H9 (cell line): ENCODE results near the gene C5orf58. TPM values are rescaled to one million over a fixed set of nuclear protein-coding genes. Genes with fewer than 3 reads are reported as not detected.
A peak's percentile ranks its signal among the peaks of the same experiment; 100 is the strongest.

Experiments used
- DNase-seq: peaks from one replicate; pipeline ENCODE4 v3.0.0-alpha.2; 2017
- H2AFZ ChIP-seq: one replicate; pipeline ENCODE4 v1.6.1; 2013; ENCODE audit warnings: mild to moderate bottlenecking, low read length, control low read depth, moderate library complexity
- H2AK5ac ChIP-seq: 2 replicates; pipeline ENCODE4 v1.6.1; 2013; ENCODE audit warnings: low read length, control low read depth, mixed read lengths; ENCODE audit not compliant: insufficient read length
- H2BK120ac ChIP-seq: one replicate; pipeline ENCODE4 v1.6.1; 2013; ENCODE audit warnings: low read depth, mild to moderate bottlenecking, low read length, control low read depth, inconsistent platforms; ENCODE audit not compliant: poor library complexity, severe bottlenecking
- H2BK12ac ChIP-seq: 2 replicates; pipeline ENCODE4 v1.6.1; 2013; ENCODE audit warnings: low read length, control low read depth, mixed read lengths, low read depth; ENCODE audit not compliant: insufficient read length
- H2BK15ac ChIP-seq: 2 replicates; pipeline ENCODE4 v1.6.1; 2013; ENCODE audit warnings: low read depth, low read length, control low read depth
- H2BK20ac ChIP-seq: one replicate; pipeline ENCODE4 v1.6.1; 2013; ENCODE audit warnings: low read depth, mild to moderate bottlenecking, low read length, control low read depth, inconsistent platforms; ENCODE audit not compliant: poor library complexity, severe bottlenecking
- H2BK5ac ChIP-seq: 2 replicates; pipeline ENCODE4 v1.6.1; 2013; ENCODE audit warnings: low read length, control low read depth, mixed read lengths; ENCODE audit not compliant: insufficient read length
- H3K14ac ChIP-seq: 2 replicates; pipeline ENCODE4 v1.6.1; 2013; ENCODE audit warnings: low read length, control low read depth; ENCODE audit not compliant: insufficient read depth
- H3K18ac ChIP-seq: 2 replicates; pipeline ENCODE4 v1.6.1; 2013; ENCODE audit warnings: low read depth, mild to moderate bottlenecking, mixed read lengths, low read length, control low read depth; ENCODE audit not compliant: insufficient read length
- H3K23ac ChIP-seq: 2 replicates; pipeline ENCODE4 v1.6.1; 2013; ENCODE audit warnings: low read length, control low read depth, mixed read lengths, low read depth; ENCODE audit not compliant: insufficient read length
- H3K23me2 ChIP-seq: 2 replicates; pipeline ENCODE4 v1.6.1; 2013; ENCODE audit warnings: low read depth, mild to moderate bottlenecking, mixed read lengths, low read length, control low read depth; ENCODE audit not compliant: insufficient read length, poor library complexity, severe bottlenecking
- H3K27ac ChIP-seq: 2 replicates; pipeline ENCODE4 v1.5.1; 2013; ENCODE audit warnings: low read length, control low read depth, mixed read lengths, low read depth; ENCODE audit not compliant: insufficient read length
- H3K27me3 ChIP-seq: 2 replicates; pipeline ENCODE4 v1.6.1; 2013; ENCODE audit warnings: low read length, control low read depth, inconsistent platforms; ENCODE audit not compliant: insufficient read depth
- H3K4ac ChIP-seq: 2 replicates; pipeline ENCODE4 v1.6.1; 2013; ENCODE audit warnings: low read depth, mild to moderate bottlenecking, control low read depth, inconsistent platforms, low read length, moderate library complexity
- H3K4me1 ChIP-seq: 2 replicates; pipeline ENCODE4 v1.6.1; 2013; ENCODE audit warnings: low read length, control low read depth, inconsistent platforms; ENCODE audit not compliant: insufficient read depth
- H3K4me2 ChIP-seq: 2 replicates; pipeline ENCODE4 v1.6.1; 2013; ENCODE audit warnings: low read length, control low read depth, mixed read lengths; ENCODE audit not compliant: insufficient read length, insufficient read depth
- H3K56ac ChIP-seq: 2 replicates; pipeline ENCODE4 v1.6.1; 2013; ENCODE audit warnings: low read depth, mild to moderate bottlenecking, mixed read lengths, low read length, control low read depth; ENCODE audit not compliant: insufficient read length
- H3K79me1 ChIP-seq: 2 replicates; pipeline ENCODE4 v1.6.1; 2013; ENCODE audit warnings: low read depth, mild to moderate bottlenecking, moderate library complexity, low read length, control low read depth, inconsistent platforms; ENCODE audit not compliant: insufficient read depth, poor library complexity, severe bottlenecking
- H3K79me2 ChIP-seq: 2 replicates; pipeline ENCODE4 v1.6.1; 2013; ENCODE audit warnings: low read length, control low read depth, inconsistent platforms; ENCODE audit not compliant: insufficient read depth
- H3K9ac ChIP-seq: 2 replicates; pipeline ENCODE4 v1.6.1; 2013; ENCODE audit warnings: low read length, control low read depth, mixed read lengths; ENCODE audit not compliant: insufficient read length; ENCODE audit errors: extremely low read depth
- H3K9me3 ChIP-seq: one replicate; pipeline ENCODE4 v1.6.1; 2013; ENCODE audit warnings: low read depth, low read length, inconsistent platforms; ENCODE audit not compliant: control insufficient read depth
- H3T11ph ChIP-seq: one replicate; pipeline ENCODE4 v1.6.1; 2013; ENCODE audit warnings: mild to moderate bottlenecking, low read length, control low read depth, inconsistent platforms
- H4K20me1 ChIP-seq: one replicate; pipeline ENCODE4 v1.6.1; 2013; ENCODE audit not compliant: control insufficient read depth, insufficient read length, insufficient read depth
- H4K5ac ChIP-seq: 2 replicates; pipeline ENCODE4 v1.6.1; 2013; ENCODE audit warnings: low read depth, mild to moderate bottlenecking, mixed read lengths, low read length, control low read depth; ENCODE audit not compliant: insufficient read length
- H4K8ac ChIP-seq: replicated peaks from 2 replicates; pipeline ENCODE4 v1.6.1; 2013; ENCODE audit warnings: low read length, control low read depth, mixed read lengths, low read depth; ENCODE audit not compliant: insufficient read length
- H4K91ac ChIP-seq: 2 replicates; pipeline ENCODE4 v1.6.1; 2013; ENCODE audit warnings: low read depth, mild to moderate bottlenecking, moderate library complexity, mixed read lengths, low read length, control low read depth; ENCODE audit not compliant: insufficient read length
- H3K27ac Mint-ChIP-seq, 3 experiments: 2 replicates in 2 of 3; 3 replicates in 1 of 3; pipeline ENCODE4 v1.8.0; 2020 to 2021; ENCODE audit warnings: mixed read lengths in 3 of 3, mild to moderate bottlenecking in 1 of 3, moderate library complexity in 1 of 3
- H3K27me3 Mint-ChIP-seq: 2 replicates; pipeline ENCODE4 v1.8.0; 2021; ENCODE audit warnings: low read depth, mild to moderate bottlenecking, moderate library complexity, mixed read lengths
- H3K36me3 Mint-ChIP-seq, 3 experiments: 2 replicates in 2 of 3; 3 replicates in 1 of 3; pipeline ENCODE4 v1.8.0; 2020 to 2021; ENCODE audit warnings: low read depth in 3 of 3, mixed read lengths in 3 of 3; ENCODE audit not compliant: insufficient read depth in 1 of 3
- H3K4me1 Mint-ChIP-seq, 2 experiments: 2 replicates each; pipeline ENCODE4 v1.8.0; 2020; ENCODE audit warnings: mixed read lengths in 2 of 2
- H3K4me3 Mint-ChIP-seq, 2 experiments: 2 replicates in 1 of 2; 3 replicates in 1 of 2; pipeline ENCODE4 v1.8.0; 2020 to 2021; ENCODE audit warnings: mild to moderate bottlenecking in 2 of 2, mixed read lengths in 2 of 2, moderate library complexity in 1 of 2
- H3K9me3 Mint-ChIP-seq, 2 experiments: 2 replicates in 1 of 2; 3 replicates in 1 of 2; pipeline ENCODE4 v1.8.0; 2020; ENCODE audit warnings: mild to moderate bottlenecking in 2 of 2, mixed read lengths in 2 of 2, moderate library complexity in 1 of 2
- WGBS: extraction: QIAGEN DNeasy Blood & Tissue Kit; methylation state at CpG from one replicate; pipeline ENCODE4 v1.1.7; 2013; ENCODE audit warnings: missing lambda C conversion rate, low lambda C conversion rate, mixed read lengths; ENCODE audit not compliant: insufficient read length; ENCODE audit errors: extremely low coverage; 5-methylcytosine and 5-hydroxymethylcytosine counted together
- total RNA-seq: library from RNA; stranded (reverse); gene quantifications from 2 replicates; pipeline ENCODE4 v1.2.1, GENCODE V29; 2021
- TF ChIP-seq, protein P1 (sequence below): fragments of 200-600 bp; sonication (generic); conservative IDR thresholded peaks from 3 replicates; pipeline ENCODE4 v1.8.0; 2021; ENCODE audit warnings: antibody characterized with exemption, mild to moderate bottlenecking

Gene C5orf58
- total RNA-seq, 1 experiment from 2014 or later = 0.90 TPM

DNA sequence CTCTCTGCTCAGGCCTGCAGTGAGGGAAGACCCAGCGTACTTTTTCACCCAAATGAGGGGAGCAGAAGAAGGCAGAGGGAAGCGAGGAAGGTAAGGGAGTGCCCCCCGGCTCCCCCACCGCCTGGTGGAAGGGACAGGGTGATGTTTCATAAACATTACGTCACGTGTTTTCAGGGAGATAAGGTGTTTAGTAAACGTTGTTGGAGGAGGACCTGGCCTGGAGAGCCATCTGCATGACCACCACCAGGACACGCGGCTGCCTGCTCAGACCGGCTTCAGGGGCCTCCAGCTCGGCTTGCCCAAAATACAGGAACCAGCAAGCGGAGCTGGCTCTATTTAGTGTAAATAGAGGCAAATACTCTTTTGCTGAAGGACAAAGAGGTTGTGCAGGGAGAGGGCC lies 40.0 kb upstream of the C5orf58 start:
- no peak overlapping the region for H3K18ac ChIP-seq
- H3K27me3 ChIP-seq = no peaks in the 10 kb centered on the region
- TF ChIP-seq, protein P1, sequence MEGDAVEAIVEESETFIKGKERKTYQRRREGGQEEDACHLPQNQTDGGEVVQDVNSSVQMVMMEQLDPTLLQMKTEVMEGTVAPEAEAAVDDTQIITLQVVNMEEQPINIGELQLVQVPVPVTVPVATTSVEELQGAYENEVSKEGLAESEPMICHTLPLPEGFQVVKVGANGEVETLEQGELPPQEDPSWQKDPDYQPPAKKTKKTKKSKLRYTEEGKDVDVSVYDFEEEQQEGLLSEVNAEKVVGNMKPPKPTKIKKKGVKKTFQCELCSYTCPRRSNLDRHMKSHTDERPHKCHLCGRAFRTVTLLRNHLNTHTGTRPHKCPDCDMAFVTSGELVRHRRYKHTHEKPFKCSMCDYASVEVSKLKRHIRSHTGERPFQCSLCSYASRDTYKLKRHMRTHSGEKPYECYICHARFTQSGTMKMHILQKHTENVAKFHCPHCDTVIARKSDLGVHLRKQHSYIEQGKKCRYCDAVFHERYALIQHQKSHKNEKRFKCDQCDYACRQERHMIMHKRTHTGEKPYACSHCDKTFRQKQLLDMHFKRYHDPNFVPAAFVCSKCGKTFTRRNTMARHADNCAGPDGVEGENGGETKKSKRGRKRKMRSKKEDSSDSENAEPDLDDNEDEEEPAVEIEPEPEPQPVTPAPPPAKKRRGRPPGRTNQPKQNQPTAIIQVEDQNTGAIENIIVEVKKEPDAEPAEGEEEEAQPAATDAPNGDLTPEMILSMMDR = no peak
- no peak overlapping the region for H3K4me2 ChIP-seq
- no peak overlapping the region for H3T11ph ChIP-seq
- Mint-ChIP-seq H3K4me1 (peaks cover 27 to 45% of the 10 kb centered on the region in 2 experiments), H3K27ac (no peak overlapping the region), H3K36me3 (no peaks in the 10 kb centered on the region; a peak in 1 of 7 replicates), H3K27me3 (peaks cover 2% of the 10 kb centered on the region), H3K9me3 (no peaks in the 10 kb centered on the region; a peak in 1 of 5 replicates), H3K4me3 (no peak overlapping the region)
- no peaks in the 10 kb centered on the region for H3K9me3 ChIP-seq
- no peak overlapping the region for H2BK15ac ChIP-seq
- H3K27ac ChIP-seq = no peak overlapping the region
- no peak overlapping the region for H2BK5ac ChIP-seq
- H3K79me2 ChIP-seq = no peaks in the 10 kb centered on the region
- DNase-seq = no peak
- no peak overlapping the region for H2BK120ac ChIP-seq
- WGBS = no CpG with 5 or more reads among the region's 12 CpGs
- H3K23me2 ChIP-seq = no peaks in the 10 kb centered on the region
- no peak overlapping the region for H2AFZ ChIP-seq
- no peaks in the 10 kb centered on the region for H4K20me1 ChIP-seq
- H3K79me1 ChIP-seq = no peaks in the 10 kb centered on the region
- H3K56ac ChIP-seq = no peak overlapping the region
- H3K9ac ChIP-seq = no peak overlapping the region
- no peak overlapping the region for H3K4ac ChIP-seq
- no peak overlapping the region for H3K23ac ChIP-seq
- no peak overlapping the region for H2BK20ac ChIP-seq
- no peak overlapping the region for H2AK5ac ChIP-seq
- H4K5ac ChIP-seq = no peak overlapping the region
- no peak overlapping the region for H2BK12ac ChIP-seq
- peak overlapping the region; percentile 60; the same call in 1 of the 2 replicates for H3K14ac ChIP-seq
- no peaks in the 10 kb centered on the region; the same call in 1 of the 2 replicates for H3K4me1 ChIP-seq
- H4K8ac ChIP-seq = no peak overlapping the region
- H4K91ac ChIP-seq = no peak overlapping the region
